Stimulated activated CD4-positive, alpha-beta T cell treated with anti-CD3 and anti-CD28 coated beads, TNF-alpha, amount 100 ng/mL, for 48 hours (primary cell): ENCODE data around the gene PTGFRN.
A peak's percentile ranks its signal among the peaks of the same experiment; 100 is the strongest.

Experiments used
- DNase-seq, 3 donors: peaks; one replicate each; pipeline ENCODE4 v3.0.0-alpha.2; 2020; ENCODE audit warnings: low read depth in 3 of 3

Gene PTGFRN

DNA sequence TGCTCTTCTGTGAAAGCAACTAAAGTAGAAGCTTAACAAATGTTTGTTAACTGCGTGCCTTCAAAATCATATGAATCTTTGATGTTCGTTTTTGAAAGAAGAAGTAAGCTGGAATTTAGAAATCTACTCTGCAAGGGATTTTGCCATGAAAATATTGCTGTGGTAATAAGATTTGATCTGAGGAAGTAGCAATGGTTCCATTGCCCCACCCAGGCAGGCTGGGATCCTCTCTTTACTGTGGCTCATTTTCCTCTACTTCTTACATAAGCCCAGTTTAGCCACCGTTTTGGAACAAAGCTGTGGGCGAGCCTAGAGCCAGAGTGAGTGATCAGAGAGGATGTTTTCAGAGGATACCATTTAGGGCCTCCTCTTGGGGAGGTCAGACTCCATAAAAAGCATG lies 20.3 kb upstream of the PTGFRN start:
- no peak for DNase-seq

DNA sequence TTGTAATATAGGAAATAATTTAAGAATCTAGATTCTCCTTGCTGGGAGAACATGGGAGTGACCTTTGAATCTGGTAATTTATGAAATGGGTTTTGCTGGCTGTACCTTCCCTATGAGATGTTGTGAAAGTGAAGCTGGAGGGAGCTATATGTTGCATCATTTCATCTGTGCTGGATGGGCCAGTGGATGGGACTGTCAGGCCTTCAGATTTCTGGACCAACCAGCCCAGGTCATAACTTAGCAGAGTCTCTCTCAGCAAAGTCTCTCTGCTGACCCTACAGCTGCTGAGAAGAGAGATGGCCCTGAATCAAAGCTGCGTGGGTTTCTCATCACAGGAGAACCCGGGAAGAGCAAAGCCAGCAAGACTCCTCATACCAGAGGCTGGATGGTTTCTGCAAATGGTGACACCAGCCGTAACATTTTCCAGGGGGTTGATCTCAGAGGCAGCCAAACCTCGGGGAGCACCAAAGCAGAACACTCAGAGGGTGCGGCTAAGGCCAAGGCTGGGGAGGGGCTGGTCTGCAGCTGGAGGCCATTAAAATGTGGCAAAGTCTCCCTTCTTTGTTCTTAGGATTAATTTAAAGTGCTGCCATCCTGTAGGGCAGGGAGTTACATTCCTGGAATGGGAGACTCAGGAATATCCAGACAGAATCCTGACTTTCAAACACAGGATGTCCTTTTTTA lies 18.2 kb upstream of the PTGFRN start:
- DNase-seq: no peak

DNA sequence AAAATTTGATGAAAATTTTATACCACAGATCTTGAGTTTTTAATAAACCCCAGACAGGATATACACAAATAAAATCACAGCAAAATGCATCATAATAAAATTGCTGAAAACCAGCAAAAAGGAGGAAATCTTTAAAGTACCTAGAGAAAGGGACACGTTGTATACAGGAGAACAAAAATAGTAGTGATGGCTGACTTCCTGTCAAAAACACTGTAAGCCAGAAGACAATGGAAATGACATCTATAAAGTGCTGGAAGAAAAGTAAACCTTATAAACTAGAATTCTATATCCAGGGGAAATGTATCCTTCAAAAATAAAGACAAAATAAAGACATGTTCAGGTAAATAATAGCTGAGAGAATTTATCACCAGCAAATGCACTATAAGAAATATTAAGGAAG lies 14.6 kb upstream of the PTGFRN start:
- no peak for DNase-seq

GRCh38 chr1:116899529-116899928 lies 10.2 kb upstream of the PTGFRN start:
- DNase-seq: no peak

- no peak for DNase-seq
These were observed 9.0 kb upstream of the PTGFRN start for GRCh38 chr1:116900471-116901365.

DNA sequence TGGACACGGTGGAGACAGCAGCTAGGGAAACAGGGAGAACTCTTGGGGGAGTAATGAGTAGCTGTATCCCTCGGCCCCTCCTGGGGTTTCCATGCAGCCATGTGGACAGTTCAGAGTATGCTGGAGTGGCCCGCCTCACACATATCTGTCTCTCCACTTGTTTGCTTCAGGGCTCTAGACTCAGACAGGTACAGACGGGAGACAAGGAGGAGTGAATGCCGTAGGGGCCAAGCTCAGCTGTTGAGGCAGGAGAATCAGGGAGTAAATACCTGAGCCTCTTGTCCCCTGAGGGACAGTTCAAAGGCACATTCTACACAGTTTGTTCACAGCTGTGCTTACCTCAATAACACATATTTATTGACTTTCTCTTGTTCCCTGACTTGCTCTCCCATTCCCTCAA lies 7.7 kb upstream of the PTGFRN start:
- no peak for DNase-seq

- no peak for DNase-seq
These were observed 6.9 kb upstream of the PTGFRN start for GRCh38 chr1:116902723-116903383.

GRCh38 chr1:116904791-116905320 lies 4.9 kb upstream of the PTGFRN start:
- DNase-seq: no peak

- no peak for DNase-seq
These were observed 2.9 kb upstream of the PTGFRN start for GRCh38 chr1:116906812-116907211.

- no peak for DNase-seq
These were observed 2.4 kb upstream of the PTGFRN start for GRCh38 chr1:116907351-116907750.

GRCh38 chr1:116908266-116908665 lies 1.4 kb upstream of the PTGFRN start:
- DNase-seq: no peak

GRCh38 chr1:116908820-116909511 lies 750 bp upstream of the PTGFRN start:
- DNase-seq: no peak

DNA sequence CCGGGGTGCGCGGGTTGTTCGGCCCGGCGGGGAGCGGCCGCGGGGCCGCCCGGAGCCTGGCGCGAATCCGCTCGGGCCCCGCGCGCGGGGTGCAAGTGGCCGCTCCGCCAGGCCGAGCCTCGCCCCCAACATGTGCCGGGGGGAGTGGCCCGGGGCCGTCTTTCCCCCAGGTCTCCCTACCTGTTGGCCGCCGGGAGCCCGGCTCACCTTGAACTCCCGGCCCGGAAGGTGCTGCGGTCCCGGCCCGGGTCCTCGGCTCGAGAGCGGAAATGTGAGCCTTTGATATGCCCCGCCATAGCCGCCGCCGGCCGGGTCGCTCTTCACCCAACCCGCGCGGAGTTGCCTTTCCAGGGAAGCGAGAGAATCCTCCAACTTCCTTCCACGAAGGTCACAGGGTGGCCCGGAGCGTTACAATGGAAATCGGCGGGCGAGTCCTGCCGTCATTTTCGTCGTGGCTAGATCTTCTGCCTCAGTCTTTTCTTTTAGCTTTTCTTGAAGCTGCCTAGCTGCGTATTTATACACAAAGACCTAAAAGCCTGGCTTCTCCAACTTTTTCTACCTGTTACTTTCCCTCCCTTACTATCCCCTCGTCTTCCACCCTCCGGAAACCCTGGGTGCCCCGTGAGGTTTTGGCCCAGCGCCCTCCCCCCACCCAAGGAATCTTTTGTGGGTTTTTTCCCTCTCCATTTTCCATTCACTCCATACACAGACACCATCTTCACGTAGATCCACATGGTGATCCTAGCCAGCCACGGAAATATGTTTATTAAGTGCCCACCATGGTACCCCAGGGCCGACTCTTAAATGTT lies 867 bp downstream of the PTGFRN start:
- peak in 1 of 3 donors; percentile 24 for DNase-seq

GRCh38 chr1:116911188-116911553 lies 1.5 kb downstream of the PTGFRN start:
- DNase-seq: no peak

- DNase-seq: no peak
These were observed 2.2 kb downstream of the PTGFRN start for GRCh38 chr1:116911779-116912469.

- DNase-seq: no peak
These were observed 3.1 kb downstream of the PTGFRN start for GRCh38 chr1:116912846-116913245.

DNA sequence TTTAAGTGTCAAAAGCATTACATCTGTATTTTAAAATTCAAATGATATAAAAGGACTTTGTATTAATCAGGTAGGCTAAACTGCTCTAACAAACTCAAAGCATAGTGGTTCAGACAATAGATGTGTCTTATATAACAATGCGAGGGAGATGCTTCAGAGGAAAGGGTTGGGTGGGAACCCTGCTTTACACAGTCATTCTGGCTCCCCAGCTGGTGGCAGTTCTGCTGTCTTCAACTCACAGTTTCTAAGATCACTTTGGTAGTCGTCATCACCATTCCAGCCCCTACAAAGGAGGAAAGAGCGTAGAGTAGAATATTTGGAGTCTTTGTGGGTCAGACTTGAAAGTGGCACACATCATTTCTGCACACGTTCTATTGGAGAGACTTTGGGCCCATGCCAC lies 4.2 kb downstream of the PTGFRN start:
- no peak for DNase-seq

GRCh38 chr1:116914667-116915066 lies 5.0 kb downstream of the PTGFRN start:
- DNase-seq: no peak

- no peak for DNase-seq
These were observed 5.5 kb downstream of the PTGFRN start for GRCh38 chr1:116915086-116915661.

DNA sequence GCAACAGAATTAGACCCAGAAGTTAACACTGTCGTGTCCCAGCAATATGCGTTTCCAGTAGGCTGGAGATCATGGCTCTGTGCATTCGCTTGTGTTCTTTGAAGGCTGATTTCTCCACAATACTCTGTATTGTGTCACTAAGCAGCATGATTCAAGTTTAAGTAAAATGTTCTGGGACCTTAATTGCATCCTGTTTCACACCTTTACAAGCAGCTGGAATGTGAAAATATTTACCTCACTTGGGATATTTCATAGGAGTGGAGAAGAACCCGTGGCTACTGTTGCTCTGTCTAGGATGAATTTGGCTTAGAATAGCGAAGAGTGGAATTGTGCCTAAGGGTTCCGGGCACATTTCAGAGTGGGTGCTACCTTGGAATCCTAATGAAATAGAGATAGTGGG lies 6.3 kb downstream of the PTGFRN start:
- DNase-seq: no peak
